Tibial nerve (tissue), 3 donors: ENCODE data around the gene NT5E.
"Not testable (repeated sequence)": the region's sequence is repeated elsewhere in the genome, so short reads cannot be mapped to it uniquely, and the experiment has no call there.

Experiments
- CTCF ChIP-seq, 5 experiments: fragments of 200-600 bp in 3 of 5; fragments of 450-650 bp in 2 of 5; sonication (generic) in 3 of 5; IDR thresholded peaks; one replicate each; pipeline ENCODE4 v1.5.1; 2016 to 2019; ENCODE audit warnings: antibody characterized with exemption in 5 of 5, mild to moderate bottlenecking in 3 of 5, moderate library complexity in 2 of 5
- POLR2A ChIP-seq, 2 donors: fragments of 450-650 bp; IDR thresholded peaks; one replicate each; pipeline ENCODE4 v1.6.1; 2017; ENCODE audit warnings: antibody characterized with exemption in 2 of 2, mild to moderate bottlenecking in 2 of 2, moderate library complexity in 2 of 2

GRCh38 chr6:85524281-85524680 is 74.4 kb downstream of the NT5E start:
- TF ChIP-seq CTCF, POLR2A (IDR thresholded peaks at IDR 0.05): not testable (repeated sequence)
